ENCODE measurements around the gene COLEC11. TPM values are rescaled to one million over a fixed set of nuclear protein-coding genes. Genes with fewer than 3 reads are reported as not detected.

The COLEC11 gene
- total RNA-seq, 1 experiment from 2014 or later: 1.3 TPM

GRCh38 chr2:3637311-3637675 is 42.4 kb downstream of the COLEC11 start:
- ChIA-PET POLR2A (no interaction called here), CTCF (interaction anchor here (1.1 kb wide), 1 partner anchor 8 kb away, joined by 4 read pairs; no protein-coding TSS in a partner anchor)
- Mint-ChIP-seq H3K9me3 (no peaks in the 10 kb centered on the region), H3K27me3 (ENCODE audit: low read depth) (no peaks in the 10 kb centered on the region), H3K27ac (no peak overlapping the region), H3K4me1 (0 out of 2 replicates have a peak, but pooled peaks cover 8% of the 10 kb centered on the region), H3K4me3 (no peak overlapping the region), H3K36me3 (no peaks in the 10 kb centered on the region)
- ATAC-seq: no peak
- peak; percentile 2 for DNase-seq (ENCODE audit: low spot score)
- TF ChIP-seq E2F4 (CRISPR knock-in tag; IDR thresholded peaks at IDR 0.05; ENCODE audit: borderline replicate concordance, low read depth) (no peak), TCF7 (CRISPR knock-in tag; IDR thresholded peaks at IDR 0.05; ENCODE audit: low read depth) (no peak), GRHL2 (CRISPR knock-in tag; IDR thresholded peaks at IDR 0.05; ENCODE audit: insufficient replicate concordance, severe bottlenecking) (no peak), HMGXB4 (CRISPR knock-in tag; IDR thresholded peaks at IDR 0.05) (no peak)

GRCh38 chr2:3637692-3638455 is 43.0 kb downstream of the COLEC11 start:
- H3K4me1 Mint-ChIP-seq: 0 out of 2 replicates have a peak, but pooled peaks cover 8% of the 10 kb centered on the region
- DNase-seq (ENCODE audit: low spot score) (no peak), ATAC-seq (no peak)
- no peaks in the 10 kb centered on the region for H3K36me3 Mint-ChIP-seq
- no peaks in the 10 kb centered on the region for H3K27me3 Mint-ChIP-seq (ENCODE audit: low read depth)
- ChIA-PET CTCF (interaction anchor here (1.1 kb wide), 2 partner anchors 9 to 12 kb away, joined by 4 to 5 read pairs; no protein-coding TSS in a partner anchor), POLR2A (no interaction called here)
- no peak for TF ChIP-seq ZNF232 (CRISPR knock-in tag; IDR thresholded peaks at IDR 0.05)
- H3K27ac Mint-ChIP-seq: no peak overlapping the region
- H3K9me3 Mint-ChIP-seq: no peaks in the 10 kb centered on the region
- H3K4me3 Mint-ChIP-seq: no peak overlapping the region

GRCh38 chr2:3638456-3638810 is 43.5 kb downstream of the COLEC11 start:
- DNase-seq (ENCODE audit: low spot score) (no peak), ATAC-seq (no peak)
- Mint-ChIP-seq H3K36me3 (no peaks in the 10 kb centered on the region), H3K27me3 (ENCODE audit: low read depth) (no peaks in the 10 kb centered on the region), H3K9me3 (no peaks in the 10 kb centered on the region), H3K4me3 (no peak overlapping the region), H3K4me1 (0 out of 2 replicates have a peak, but pooled peaks cover 7% of the 10 kb centered on the region), H3K27ac (no peak overlapping the region)
- POLR2A ChIA-PET: no interaction called here
- CTCF ChIA-PET: interaction anchor here (1.1 kb wide), 1 partner anchor 12 kb away, joined by 5 read pairs; no protein-coding TSS in a partner anchor
- TF ChIP-seq ZNF138 (CRISPR knock-in tag; conservative IDR thresholded peaks at IDR 0.05): no peak
- no peak for TF ChIP-seq ATF3 (CRISPR knock-in tag; conservative IDR thresholded peaks at IDR 0.05)
- no peak for TF ChIP-seq SMAD4 (CRISPR knock-in tag; IDR thresholded peaks at IDR 0.05)
- TF ChIP-seq NR1H2 (CRISPR knock-in tag; IDR thresholded peaks at IDR 0.05): no peak
- no peak for TF ChIP-seq ZNF532 (CRISPR knock-in tag; IDR thresholded peaks at IDR 0.05; ENCODE audit: borderline replicate concordance)
- TF ChIP-seq ZNF671 (CRISPR knock-in tag; IDR thresholded peaks at IDR 0.05): no peak
- TF ChIP-seq MXD4 (CRISPR knock-in tag; IDR thresholded peaks at IDR 0.05; ENCODE audit: borderline replicate concordance): no peak
- TF ChIP-seq GTF2I (CRISPR knock-in tag; conservative IDR thresholded peaks at IDR 0.05): no peak
- no peak for TF ChIP-seq E2F1 (CRISPR knock-in tag; IDR thresholded peaks at IDR 0.05)
- TF ChIP-seq FOXP4 (CRISPR knock-in tag; IDR thresholded peaks at IDR 0.05): no peak
- no peak for TF ChIP-seq SP1 (CRISPR knock-in tag; conservative IDR thresholded peaks at IDR 0.05)
